Hematopoietic multipotent progenitor cell treated with erythropoietin and hydrocortisone succinate and interleukin-3 and kit ligand, for 15 days (in vitro differentiated cells): Measurements from ENCODE around the gene CDH13.

Source experiments
- DNase-seq: peaks from one replicate; pipeline ENCODE4 v3.0.0-alpha.2; 2015; ENCODE audit warnings: low spot score

CDH13 gene

GRCh38 chr16:83723244-83723643 lies 1096.5 kb downstream of the CDH13 start:
- DNase-seq: no peak

DNA sequence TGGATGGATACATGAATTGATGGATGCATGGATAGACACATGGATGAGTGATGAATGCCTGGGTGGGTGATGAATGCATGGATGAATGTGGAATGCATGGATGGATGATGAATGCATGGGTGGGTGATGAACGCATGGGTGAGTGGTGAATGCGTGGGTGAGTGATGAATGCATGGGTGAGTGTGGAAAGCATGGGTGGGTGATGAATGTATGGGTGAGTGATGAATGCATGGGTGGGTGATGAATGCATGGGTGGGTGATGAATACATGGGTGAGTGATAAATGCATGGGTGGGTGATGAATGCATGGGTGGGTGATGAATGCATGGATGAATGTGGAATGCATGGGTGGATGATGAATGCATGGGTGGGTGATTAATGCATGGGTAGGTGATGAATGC lies 1097.1 kb downstream of the CDH13 start:
- DNase-seq: no peak

GRCh38 chr16:83724585-83724984 lies 1097.8 kb downstream of the CDH13 start:
- no peak for DNase-seq

GRCh38 chr16:83725313-83725712 lies 1098.5 kb downstream of the CDH13 start:
- DNase-seq: no peak

- no peak for DNase-seq
Measured at GRCh38 chr16:83727018-83727417, 1100.2 kb downstream of the CDH13 start.

- DNase-seq: no peak
Measured at GRCh38 chr16:83727751-83728352, 1101.1 kb downstream of the CDH13 start.

GRCh38 chr16:83728492-83728891 lies 1101.7 kb downstream of the CDH13 start:
- no peak for DNase-seq

DNA sequence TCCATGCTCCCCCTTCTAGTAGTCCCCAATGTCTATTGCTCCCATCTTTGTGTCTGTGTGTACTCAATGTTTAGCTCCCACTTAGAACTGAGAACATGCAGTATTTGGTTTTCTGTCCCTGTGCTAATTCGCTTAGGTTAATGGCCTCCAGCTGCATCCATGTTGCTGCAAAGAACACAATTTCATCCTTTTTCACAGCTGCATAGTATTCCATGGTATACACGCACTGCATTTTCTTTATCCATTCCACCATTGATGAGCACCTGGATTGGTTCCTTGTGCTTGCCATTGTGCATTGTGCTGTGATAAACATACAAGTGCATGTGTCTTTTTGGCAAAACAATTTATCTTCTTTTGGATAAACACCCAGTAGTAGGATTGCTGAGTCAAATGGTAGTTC lies 1104.0 kb downstream of the CDH13 start:
- no peak for DNase-seq

- DNase-seq: no peak
Measured at GRCh38 chr16:83732536-83732935, 1105.8 kb downstream of the CDH13 start.

DNA sequence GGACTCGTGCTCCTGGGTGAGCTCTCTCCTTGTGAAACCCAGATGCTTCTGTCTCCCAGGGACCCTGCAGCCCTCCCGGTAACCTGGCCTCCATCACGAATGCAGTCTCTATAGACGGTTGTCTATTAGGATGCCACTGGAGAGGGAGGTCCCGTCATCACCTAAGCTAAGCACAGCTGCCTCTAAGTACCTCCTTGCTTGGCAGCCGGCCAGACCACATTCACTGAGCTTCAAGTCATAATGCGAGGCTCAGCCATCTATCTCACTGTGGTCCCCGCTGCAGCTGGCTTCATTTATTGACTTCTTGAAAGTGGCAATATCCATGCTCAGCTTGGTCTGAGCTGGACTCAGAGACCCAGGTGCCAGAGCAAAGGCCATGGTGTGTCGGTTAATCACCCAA lies 1106.5 kb downstream of the CDH13 start:
- no peak for DNase-seq

DNA sequence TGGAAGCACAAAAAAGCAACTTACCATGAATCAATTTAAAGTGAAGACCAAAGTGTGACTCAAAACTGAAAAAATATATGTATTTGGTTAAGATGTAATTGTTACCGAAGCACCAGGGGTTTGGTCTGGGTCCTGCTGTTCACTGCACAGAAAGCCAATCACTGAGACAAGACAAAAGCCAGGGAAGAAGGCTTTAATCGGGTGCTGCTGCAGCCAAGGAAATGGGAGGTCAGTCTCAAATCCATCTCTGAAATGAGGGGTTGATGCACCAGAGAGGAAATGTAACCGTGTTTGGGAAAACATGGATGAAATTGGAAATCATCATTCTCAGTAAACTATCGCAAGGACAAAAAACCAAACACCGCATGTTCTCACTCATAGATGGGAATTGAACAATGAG lies 1107.4 kb downstream of the CDH13 start:
- DNase-seq: no peak

DNA sequence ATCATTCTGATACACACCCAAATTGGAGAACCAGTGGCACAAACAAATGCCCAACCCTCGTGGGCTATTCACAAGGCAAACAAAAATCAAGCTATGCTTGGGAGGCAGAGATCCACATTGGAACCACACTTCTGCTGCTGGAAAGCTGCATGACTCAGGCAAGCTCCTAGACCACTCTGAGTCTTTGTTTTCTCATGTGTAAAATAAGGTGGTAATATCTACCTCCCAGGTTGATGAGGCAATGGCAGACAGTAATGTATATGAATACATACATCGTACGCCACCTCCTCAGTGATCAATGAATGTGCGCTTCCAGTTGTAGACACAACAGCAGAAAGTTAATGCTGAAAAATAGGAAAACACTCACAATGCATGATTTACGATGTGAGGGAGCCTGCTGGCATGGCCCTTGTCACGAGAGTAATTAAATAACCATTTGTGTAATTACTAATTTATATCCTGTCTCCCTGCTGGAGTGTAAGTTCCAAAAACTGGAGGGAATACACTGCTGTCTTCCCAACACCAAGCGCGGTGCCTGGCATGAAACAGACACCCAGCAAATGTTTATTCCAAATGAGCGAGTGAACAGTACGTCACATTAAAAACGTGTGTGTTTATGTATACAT lies 1111.1 kb downstream of the CDH13 start:
- DNase-seq: no peak

DNA sequence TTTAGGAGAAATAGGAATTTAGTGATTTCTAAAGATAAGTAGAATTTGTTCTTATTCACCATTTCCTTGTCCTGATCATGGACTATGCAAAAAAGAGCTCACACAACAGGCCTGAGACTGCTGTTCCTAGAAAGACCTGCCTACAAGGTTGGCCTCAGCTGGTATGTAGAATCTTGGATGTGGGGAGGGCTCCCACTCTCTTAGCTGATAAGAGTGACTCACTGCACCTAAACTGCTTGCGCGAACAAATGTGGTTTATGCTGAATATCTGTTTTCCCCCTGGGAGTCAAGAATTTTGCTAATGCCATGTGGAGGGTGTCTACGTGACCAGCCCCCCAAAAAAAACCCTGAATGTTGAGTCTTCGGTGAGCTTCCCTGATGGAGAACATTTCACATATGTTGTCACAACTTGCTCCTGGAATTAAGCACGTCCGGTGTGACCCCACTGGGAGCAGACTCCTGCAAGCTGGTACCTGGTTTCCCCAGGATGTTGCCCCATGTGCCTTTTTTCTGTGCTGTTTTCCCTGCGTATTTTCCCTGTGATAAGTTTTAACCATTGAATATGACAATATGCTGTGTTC lies 1112.2 kb downstream of the CDH13 start:
- DNase-seq: no peak

- no peak for DNase-seq
Measured at GRCh38 chr16:83742124-83742899, 1115.5 kb downstream of the CDH13 start.

DNA sequence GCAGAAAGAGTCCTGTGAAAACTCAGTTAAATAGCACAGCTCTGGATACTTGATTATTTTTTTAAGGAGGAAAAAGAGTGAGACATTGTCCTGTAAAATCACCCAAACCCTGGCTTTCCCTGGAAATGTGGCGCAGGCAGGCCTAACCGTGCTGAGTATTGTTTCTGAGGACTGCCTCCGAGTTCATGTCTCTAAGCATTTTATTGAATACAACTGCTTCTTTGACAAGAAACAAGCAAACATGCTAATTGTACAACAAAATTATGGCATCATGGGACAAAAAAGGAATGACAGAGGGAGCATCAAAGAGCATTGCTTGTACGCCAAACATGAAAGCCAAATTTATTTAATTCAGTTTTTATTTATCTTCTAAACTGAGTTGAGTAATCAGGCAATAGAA lies 1116.5 kb downstream of the CDH13 start:
- no peak for DNase-seq

GRCh38 chr16:83743720-83744119 lies 1117.0 kb downstream of the CDH13 start:
- DNase-seq: no peak

DNA sequence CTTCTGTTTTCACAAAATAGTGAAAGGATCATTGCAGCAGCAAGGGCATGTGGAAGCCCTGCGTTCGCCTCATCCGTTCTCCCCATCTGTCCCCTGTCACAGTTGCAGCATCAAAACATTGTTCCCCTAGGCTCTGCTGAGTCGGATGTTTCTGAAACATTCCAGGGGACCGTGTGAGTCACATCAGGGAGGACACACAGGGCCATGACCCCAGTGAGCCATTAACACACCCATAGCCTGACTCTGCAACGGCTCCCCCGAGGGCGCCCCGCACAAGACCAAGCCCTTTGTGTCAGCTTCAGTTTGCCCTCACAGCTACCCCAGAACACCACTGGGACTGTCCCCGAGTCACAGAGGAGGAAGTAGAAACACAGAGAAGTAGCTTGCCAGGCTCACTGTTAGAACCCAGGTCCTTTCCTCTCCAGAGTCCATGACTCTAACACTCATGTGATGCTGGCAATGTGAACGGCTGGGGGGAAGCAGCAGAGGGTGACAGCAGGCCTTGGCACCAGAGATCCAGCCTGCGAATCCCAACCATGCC lies 1117.7 kb downstream of the CDH13 start:
- no peak for DNase-seq

DNA sequence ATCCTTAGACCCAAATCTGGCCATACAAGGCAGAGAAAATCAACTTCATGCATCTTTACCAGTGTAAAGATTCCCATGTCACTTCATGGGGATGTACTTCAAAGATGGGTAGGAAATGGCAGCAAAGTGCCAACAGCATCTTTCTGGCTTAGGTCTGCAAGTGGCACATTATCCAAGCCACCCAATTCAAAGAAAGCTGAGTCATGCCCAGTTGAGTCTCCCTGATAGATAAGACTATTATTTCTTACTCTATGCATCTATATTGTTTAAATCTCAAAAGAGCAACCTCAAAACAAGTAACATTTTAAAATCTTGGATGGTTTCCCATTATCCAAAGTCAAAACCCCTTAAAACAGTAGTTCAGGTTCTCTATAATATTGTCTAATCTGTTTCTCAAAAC lies 1119.8 kb downstream of the CDH13 start:
- DNase-seq: no peak

GRCh38 chr16:83747936-83748335 lies 1121.2 kb downstream of the CDH13 start:
- DNase-seq: no peak

DNA sequence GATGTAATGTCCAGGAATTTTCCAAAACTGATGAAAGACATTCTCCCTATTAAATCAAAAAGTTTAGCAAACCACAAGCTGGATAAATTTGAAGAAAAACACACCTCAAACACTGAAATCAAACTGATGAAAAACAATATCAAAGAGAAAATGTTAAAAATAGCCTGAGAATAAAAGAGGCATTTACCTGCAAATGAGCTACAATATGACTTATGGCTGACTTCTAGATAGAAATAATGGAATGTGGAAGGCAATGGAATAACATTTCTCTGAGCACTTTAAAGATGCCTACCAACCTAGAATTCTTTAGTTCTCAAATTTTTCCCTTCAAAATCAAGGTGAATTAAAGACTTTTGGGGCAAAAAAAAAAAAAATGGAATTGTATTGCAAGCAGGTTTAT lies 1128.6 kb downstream of the CDH13 start:
- DNase-seq: no peak

GRCh38 chr16:83762141-83762991 lies 1135.6 kb downstream of the CDH13 start:
- no peak for DNase-seq

DNA sequence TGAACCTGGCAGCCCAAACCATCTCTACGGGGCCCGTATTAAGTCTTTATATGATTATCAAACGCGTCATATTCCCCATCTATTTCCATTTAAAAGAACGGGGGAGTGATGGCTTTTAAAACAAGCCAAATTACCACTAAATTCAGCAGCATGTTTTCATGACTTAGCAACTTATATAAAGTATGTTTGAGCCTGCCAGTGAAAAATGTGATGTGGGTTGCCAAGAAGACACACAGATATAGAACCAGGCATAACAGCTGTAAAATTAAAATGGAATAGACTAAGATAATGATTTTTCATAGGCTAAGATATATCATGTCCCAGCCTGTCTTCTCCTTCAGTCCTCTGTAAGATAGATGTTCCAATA lies 1136.2 kb downstream of the CDH13 start:
- DNase-seq: no peak
